OCI-LY7 (cell line): ENCODE data around the gene PAK5. TPM values are rescaled to one million over a fixed set of nuclear protein-coding genes. Genes with fewer than 3 reads are reported as not detected.

ENCODE experiments used
- BruUV-seq: library from RNA; stranded (reverse); fragments of 400-500 nt; replicated peaks from 2 replicates; lab custom pipeline; 2021; lab: Mats Ljungman, UMichigan
- CTCF ChIA-PET: fragments of 300-600 bp; sonication (Branson Sonifier 250); formaldehyde crosslinking; loops from one replicate; lab custom pipeline; 2022; ENCODE audit warnings: antibody characterized with exemption; ENCODE audit not compliant: unreplicated experiment; lab: Charles Lee
- POLR2A ChIA-PET: fragments of 300-600 bp; sonication (Branson Sonifier 250); formaldehyde crosslinking; loops from one replicate; lab custom pipeline; 2022; ENCODE audit warnings: antibody characterized with exemption; lab: Charles Lee
- DNase-seq: peaks from one replicate; pipeline ENCODE4 v3.0.0-alpha.2; 2015; ENCODE audit warnings: low spot score
- H2AFZ ChIP-seq: fragments of 200-600 bp; sonication (generic), shearing (Covaris generic); 2 replicates; pipeline ENCODE4 v1.6.1; 2014; ENCODE audit warnings: mild to moderate bottlenecking, antibody characterized with exemption, low read length, moderate library complexity
- H3K27ac ChIP-seq: fragments of 200-600 bp; sonication (generic); 2 replicates; pipeline ENCODE4 v1.5.1; 2014; ENCODE audit warnings: mixed run types, low read depth, mild to moderate bottlenecking, moderate library complexity, low read length, inconsistent platforms; ENCODE audit not compliant: poor library complexity, severe bottlenecking
- H3K36me3 ChIP-seq: fragments of 200-600 bp; sonication (generic); 2 replicates; pipeline ENCODE4 v1.6.1; 2014; ENCODE audit warnings: mild to moderate bottlenecking, antibody characterized with exemption, low read length, moderate library complexity, mixed read lengths; ENCODE audit not compliant: insufficient read depth
- H3K4me1 ChIP-seq: fragments of 200-600 bp; sonication (generic); 2 replicates; pipeline ENCODE4 v1.5.1; 2014; ENCODE audit warnings: mild to moderate bottlenecking, low read length; ENCODE audit not compliant: insufficient read depth, poor library complexity, severe bottlenecking
- H3K4me2 ChIP-seq: fragments of 200-600 bp; sonication (generic); 2 replicates; pipeline ENCODE4 v1.6.1; 2014; ENCODE audit warnings: mild to moderate bottlenecking, low read length
- H3K4me3 ChIP-seq: fragments of 200-600 bp; sonication (generic); 2 replicates; pipeline ENCODE4 v1.5.1; 2014; ENCODE audit warnings: mild to moderate bottlenecking, low read depth, low read length; ENCODE audit not compliant: poor library complexity, severe bottlenecking
- H3K79me2 ChIP-seq: fragments of 200-600 bp; sonication (generic); 2 replicates; pipeline ENCODE4 v1.6.1; 2016; ENCODE audit warnings: low read depth, mild to moderate bottlenecking, low read length, moderate library complexity, mixed read lengths; ENCODE audit not compliant: insufficient read depth
- H3K9me2 ChIP-seq: fragments of 200-600 bp; sonication (generic); 2 replicates; pipeline ENCODE4 v1.6.1; 2016; ENCODE audit warnings: mild to moderate bottlenecking, low read length, mixed read lengths; ENCODE audit not compliant: insufficient read depth
- H3K9me3 ChIP-seq: fragments of 200-600 bp; sonication (generic); 2 replicates; pipeline ENCODE4 v1.6.1; 2014; ENCODE audit warnings: mild to moderate bottlenecking, mixed run types, low read length, mixed read lengths
- H4K20me1 ChIP-seq: fragments of 200-600 bp; sonication (generic); 2 replicates; pipeline ENCODE4 v1.6.1; 2014; ENCODE audit warnings: mild to moderate bottlenecking, antibody characterized with exemption, low read length, moderate library complexity, mixed read lengths; ENCODE audit not compliant: insufficient read depth
- CTCF ChIP-seq: fragments of 200-600 bp; sonication (generic); conservative IDR thresholded peaks from 2 replicates; pipeline ENCODE4 v1.5.1; 2014; ENCODE audit warnings: mild to moderate bottlenecking, antibody characterized with exemption, low read length, moderate library complexity, mixed read lengths
- EZH2phosphoT487 ChIP-seq: fragments of 200-600 bp; sonication (generic); IDR thresholded peaks from 2 replicates; pipeline ENCODE4 v1.6.1; 2018; ENCODE audit warnings: low read depth, borderline replicate concordance, mild to moderate bottlenecking, mixed run types, antibody characterized with exemption, low read length, moderate library complexity, mixed read lengths
- intact Hi-C: fragments of 100-400 bp; cut with micrococcal nuclease; formaldehyde crosslinking; loops from one replicate; pipeline ENCODE4 v1.10.0; 2022; ENCODE audit not compliant: unreplicated experiment
- total RNA-seq, 2 experiments: library from RNA; depleted of rRNA in 1 of 2; stranded (reverse); fragments of >200 nt in 1 of 2; shearing (Covaris generic) in 1 of 2; gene quantifications; 2 replicates each; pipeline ENCODE4 v1.2.3, GENCODE V29; 2014 to 2022

Gene PAK5
- total RNA-seq, 2 experiments from 2014 or later: not detected

- H3K4me2 ChIP-seq: no peak overlapping the region
- no peak overlapping the region for H3K27ac ChIP-seq
Measured at GRCh38 chr20:9507544-9508239, 331.2 kb downstream of the PAK5 start.

GRCh38 chr20:9506964-9507369 is 331.9 kb downstream of the PAK5 start:
- BruUV-seq: no TSS peak
- no peaks in the 10 kb centered on the region for H3K79me2 ChIP-seq
- no peaks in the 10 kb centered on the region for H3K36me3 ChIP-seq
- no peaks in the 10 kb centered on the region for H4K20me1 ChIP-seq
- no peak overlapping the region for H3K4me3 ChIP-seq
- no peak for TF ChIP-seq CTCF
- no peak for TF ChIP-seq EZH2phosphoT487
- peaks cover 5% of the 10 kb centered on the region for H3K4me1 ChIP-seq
- ChIA-PET POLR2A (no interaction called here), CTCF (no interaction called here)
- H3K27ac ChIP-seq: no peak overlapping the region
- DNase-seq: no peak
- no peaks in the 10 kb centered on the region for H3K9me3 ChIP-seq
- no peak overlapping the region for H2AFZ ChIP-seq
- no peaks in the 10 kb centered on the region for H3K9me2 ChIP-seq
- intact Hi-C loops: no loop called here
- H3K4me2 ChIP-seq: no peak overlapping the region

More at GRCh38 chr20:9507544-9508239, 331.2 kb downstream of the PAK5 start:
- ChIA-PET CTCF (no interaction called here), POLR2A (no interaction called here)
- intact Hi-C loops: no loop called here
- Histone ChIP-seq H3K79me2 (no peaks in the 10 kb centered on the region), H2AFZ (no peak overlapping the region), H3K4me1 (peaks cover 5% of the 10 kb centered on the region), H4K20me1 (no peaks in the 10 kb centered on the region), H3K4me3 (no peak overlapping the region), H3K36me3 (no peaks in the 10 kb centered on the region), H3K9me3 (no peaks in the 10 kb centered on the region), H3K9me2 (no peaks in the 10 kb centered on the region)
- no peak for DNase-seq
- no peak for TF ChIP-seq EZH2phosphoT487
- no peak for TF ChIP-seq CTCF
- BruUV-seq: no TSS peak

- Histone ChIP-seq H3K36me3 (no peaks in the 10 kb centered on the region), H3K4me3 (no peak overlapping the region), H4K20me1 (no peaks in the 10 kb centered on the region), H3K9me3 (no peaks in the 10 kb centered on the region), H3K4me1 (peaks cover 2% of the 10 kb centered on the region), H3K9me2 (no peaks in the 10 kb centered on the region), H3K79me2 (no peaks in the 10 kb centered on the region), H2AFZ (no peak overlapping the region), H3K4me2 (no peak overlapping the region), H3K27ac (no peak overlapping the region)
- intact Hi-C loops: no loop called here
- TF ChIP-seq CTCF (no peak), EZH2phosphoT487 (no peak)
- CTCF ChIA-PET: no interaction called here
- no peak for DNase-seq
- BruUV-seq: no TSS peak
- POLR2A ChIA-PET: no interaction called here
Measured at GRCh38 chr20:9506280-9506821, 332.5 kb downstream of the PAK5 start.
